K562 (cell line): ENCODE results near the gene SLC39A3. TPM values are rescaled to one million over a fixed set of nuclear protein-coding genes. Genes with fewer than 3 reads are reported as not detected.
A peak's percentile ranks its signal among the peaks of the same experiment; 100 is the strongest.

Experiments
- ATAC-seq: fragments of 200-7000 bp; cut with Tn5 transposase; 3 replicates; pipeline ENCODE4 v1.9.1; 2020; ENCODE audit warnings: moderate library complexity
- BruUV-seq: library from RNA; stranded (reverse); fragments of 400-500 nt; replicated peaks from 2 replicates; lab custom pipeline; 2021; lab: Mats Ljungman, UMichigan
- CTCF ChIA-PET: fragments of 300-600 bp; formaldehyde crosslinking; extraction: SDS; loops from one replicate; lab custom pipeline; 2021; ENCODE audit warnings: low intra/inter-chr PET ratio; lab: Yijun Ruan, JAX
- POLR2A ChIA-PET: fragments of 300-600, 350-650 bp; sonication (Branson Sonifier 250); formaldehyde crosslinking; extraction: SDS; loops from one replicate; lab custom pipeline; 2021; ENCODE audit warnings: antibody characterized with exemption, inconsistent platforms; lab: Yijun Ruan, JAX
- DNase-seq, 4 experiments: peaks; one replicate each; pipeline versions ENCODE4 v3.0.0 to v3.0.0-alpha.2; 2011 to 2018; ENCODE audit warnings: low spot score in 3 of 4, mixed read lengths in 3 of 4; ENCODE audit errors: extremely low read depth in 1 of 4
- FAIRE-seq: peaks from 2 replicates; lab custom pipeline; 2011; peaks lifted over from hg19 to GRCh38; lab: Jason Lieb, UNC
- H2AFZ ChIP-seq: 2 replicates; pipeline ENCODE4 v1.6.0; 2011; ENCODE audit warnings: low read depth, low read length, control low read depth, inconsistent platforms
- H3K27ac ChIP-seq: fragments of 200-600 bp; 3 replicates; pipeline ENCODE4 v1.8.0; 2011; ENCODE audit warnings: low read depth, mild to moderate bottlenecking, control low read depth, inconsistent platforms, low read length, moderate library complexity, mixed read lengths; ENCODE audit errors: extremely low read depth
- H3K27me3 ChIP-seq, 2 experiments: fragments of 300-600 bp in 1 of 2; 2 replicates in 1 of 2; 3 replicates in 1 of 2; pipeline versions ENCODE4 v1.6.0 to v1.8.0; 2011; ENCODE audit warnings: inconsistent platforms in 2 of 2, low read length in 2 of 2, mild to moderate bottlenecking in 1 of 2, mixed read lengths in 1 of 2, moderate library complexity in 1 of 2; ENCODE audit not compliant: control insufficient read depth in 2 of 2, insufficient read depth in 2 of 2
- H3K36me3 ChIP-seq: fragments of 300-600 bp; 3 replicates; pipeline ENCODE4 v1.8.0; 2011; ENCODE audit warnings: mild to moderate bottlenecking, low read length, inconsistent platforms; ENCODE audit not compliant: control insufficient read depth, insufficient read depth
- H3K4me1 ChIP-seq, 2 experiments: fragments of 200-600 bp in 1 of 2; replicated peaks in 1 of 2; 2 replicates in 1 of 2; 3 replicates in 1 of 2; pipeline versions ENCODE4 v1.5.1 to v1.8.0; 2011; ENCODE audit warnings: inconsistent platforms in 2 of 2, low read length in 2 of 2, mild to moderate bottlenecking in 1 of 2, mixed read lengths in 1 of 2, moderate library complexity in 1 of 2; ENCODE audit not compliant: control insufficient read depth in 2 of 2, insufficient read depth in 2 of 2
- H3K4me2 ChIP-seq: 2 replicates; pipeline ENCODE4 v1.6.1; 2011; ENCODE audit warnings: low read length, control low read depth, inconsistent platforms, mixed read lengths; ENCODE audit not compliant: insufficient read depth
- H3K4me3 ChIP-seq: fragments of 200-600 bp; sonication (generic), shearing (Covaris generic); 2 replicates; pipeline ENCODE4 v1.5.1; 2016; ENCODE audit warnings: control low read depth, inconsistent platforms
- H3K79me2 ChIP-seq: fragments of 200-600 bp; 3 replicates; pipeline ENCODE4 v1.8.0; 2011; ENCODE audit warnings: low read length, inconsistent platforms; ENCODE audit not compliant: control insufficient read depth, insufficient read depth
- H3K9ac ChIP-seq, 2 experiments: 2 replicates each; pipeline versions ENCODE4 v1.6.0 to v1.6.1; 2011; ENCODE audit warnings: low read depth in 2 of 2, low read length in 2 of 2, control low read depth in 1 of 2, inconsistent platforms in 1 of 2, mild to moderate bottlenecking in 1 of 2, mixed read lengths in 1 of 2; ENCODE audit not compliant: insufficient read depth in 1 of 2
- H3K9me1 ChIP-seq: one replicate; pipeline ENCODE4 v1.6.0; 2011; ENCODE audit warnings: inconsistent platforms, mild to moderate bottlenecking, low read length, moderate library complexity; ENCODE audit not compliant: control insufficient read depth, insufficient read depth
- H3K9me3 ChIP-seq: replicated peaks from 2 replicates; pipeline ENCODE4 v1.5.1; 2011; ENCODE audit warnings: low read depth, low read length, inconsistent platforms; ENCODE audit not compliant: control insufficient read depth, insufficient read depth
- H4K20me1 ChIP-seq: replicated peaks from 2 replicates; pipeline ENCODE4 v1.6.1; 2011; ENCODE audit warnings: low read length, inconsistent platforms, mixed read lengths; ENCODE audit not compliant: control insufficient read depth, insufficient read depth
- ASH1L ChIP-seq: fragments of 450-650 bp; IDR thresholded peaks from 2 replicates; pipeline ENCODE4 v1.6.1; 2018; ENCODE audit warnings: borderline replicate concordance, mild to moderate bottlenecking, low read depth; ENCODE audit not compliant: partially characterized antibody
- POLR2G ChIP-seq: fragments of 200-400 bp; formaldehyde crosslinking; IDR thresholded peaks from 2 replicates; pipeline ENCODE4 v1.6.1; 2017; ENCODE audit warnings: low read depth, mild to moderate bottlenecking, antibody characterized with exemption, low read length, moderate library complexity
- RBM14 ChIP-seq: fragments of 200-400 bp; formaldehyde crosslinking; IDR thresholded peaks from 2 replicates; pipeline ENCODE4 v1.6.1; 2018; ENCODE audit warnings: low read depth, mild to moderate bottlenecking, low read length, moderate library complexity, borderline replicate concordance; ENCODE audit not compliant: insufficient read depth
- RBM22 ChIP-seq: fragments of 200-400 bp; formaldehyde crosslinking; IDR thresholded peaks from 2 replicates; pipeline ENCODE4 v1.6.1; 2018; ENCODE audit warnings: low read length, low read depth; ENCODE audit not compliant: poor library complexity, severe bottlenecking
- ZBTB33 ChIP-seq: sonication (generic); formaldehyde crosslinking; IDR thresholded peaks from 2 replicates; pipeline ENCODE4 v1.8.1; 2023; ENCODE audit warnings: mild to moderate bottlenecking, missing genetic modification reagents
- ZC3H11A ChIP-seq: IDR thresholded peaks from 2 replicates; pipeline ENCODE4 v1.6.1; 2012; ENCODE audit warnings: low read depth, low read length, improper control_type of control experiment
- ZNF586 ChIP-seq: fragments of 450-650 bp; formaldehyde crosslinking; conservative IDR thresholded peaks from 2 replicates; pipeline ENCODE4 v1.4.0; 2020; ENCODE audit warnings: mild to moderate bottlenecking, moderate library complexity
- WGBS: fragments of 100-300 bp; shearing (Covaris generic); methylation state at CpG from one replicate; pipeline ENCODE4 v1.1.6; 2016; ENCODE audit warnings: low coverage, mixed read lengths; ENCODE audit not compliant: insufficient coverage; ENCODE audit errors: missing lambda C conversion rate; 5-methylcytosine and 5-hydroxymethylcytosine counted together
- in situ Hi-C: fragments of 300-500 bp; cut with MboI; formaldehyde crosslinking; loops from 4 replicates; pipeline ENCODE4 v1.15.0; 2018; ENCODE audit warnings: inconsistent platforms, mixed read lengths
- intact Hi-C: fragments of 100-400 bp; cut with micrococcal nuclease; formaldehyde crosslinking; loops from 2 replicates; pipeline ENCODE4 v1.14.2; 2022
- polyA plus RNA-seq, 8 experiments: library from polyadenylated mRNA; depleted of rRNA in 4 of 8; stranded (reverse) in 5 of 8; unstranded in 3 of 8; fragments of >200 nt; fragmentation: Nextera tagmentation in 2 of 8; fragmentation: Illumina TruSeq in 1 of 8; extraction: Ambion mirVana in 2 of 8; extraction: Trizol in 1 of 8; gene quantifications; 2 replicates each; pipeline versions ENCODE4 v1.2.1 to v1.2.3, GENCODE V29; 2011 to 2014; ENCODE audit warnings: inconsistent platforms in 1 of 8, missing spikeins in 1 of 8
- total RNA-seq, 7 experiments: library from RNA; depleted of rRNA in 6 of 7; stranded (reverse); fragments of >200 nt in 6 of 7; fragmentation: Illumina TruSeq in 2 of 7; extraction: Trizol in 2 of 7; gene quantifications; 2 replicates each; pipeline versions ENCODE4 v1.2.1 to v1.2.3, GENCODE V29; 2011 to 2021; ENCODE audit warnings: low replicate concordance in 1 of 7

SLC39A3 gene
- total and polyA plus RNA-seq, 9 of the 15 experiments (the other 6 are each of a cell fraction or from before 2014, with no cell fraction given) = 2.3 to 215 (median 127) TPM

GRCh38 chr19:2754659-2755447 is 15.0 kb upstream of the SLC39A3 start:
- Histone ChIP-seq H3K9me3 (no peaks in the 10 kb centered on the region), H2AFZ (no peak overlapping the region), H3K4me2 (no peak overlapping the region), H3K9me1 (no peaks in the 10 kb centered on the region), H3K79me2 (no peaks in the 10 kb centered on the region), H3K36me3 (peaks cover 63% of the 10 kb centered on the region; the same call in 2 of the 3 replicates), H3K27me3 (no peaks in the 10 kb centered on the region), H4K20me1 (no peaks in the 10 kb centered on the region), H3K27ac (no peak overlapping the region), H3K4me3 (no peak overlapping the region), H3K4me1 (peaks cover 0 to 14% of the 10 kb centered on the region in 2 experiments; a peak in 1 of 5 replicates), H3K9ac (no peak overlapping the region; a peak in 1 of 4 replicates)
- TF ChIP-seq ASH1L = no peak
- TF ChIP-seq ZNF586 (CRISPR knock-in tag) = no peak
- TF ChIP-seq ZC3H11A = no peak
- peak; percentile 89 for TF ChIP-seq RBM22
- TF ChIP-seq RBM14 = no peak
- peak; percentile 45; the same call in 1 of the 2 replicates for TF ChIP-seq ZBTB33 (CRISPR knock-in tag)
- peak; percentile 66 for TF ChIP-seq POLR2G
- CTCF ChIA-PET = no interaction called here
- FAIRE-seq (no peak), DNase-seq (no peak), ATAC-seq (no peak)
- 98% methylated on average over 28 of the region's 43 CpGs for WGBS
- in situ Hi-C loops (no loop called here), intact Hi-C loops (no loop called here)
- POLR2A ChIA-PET = interaction anchor here (0.6 to 1.6 kb wide), 2 partner anchors 16 to 196 kb away, joined by 3 to 4 read pairs; partner anchors contain the start of gene SLC39A3
- TSS peak; percentile 41 for BruUV-seq
